Neural cell (in vitro differentiated cells): ENCODE measurements around the gene DZIP3. TPM values are rescaled to one million over a fixed set of nuclear protein-coding genes. Genes with fewer than 3 reads are reported as not detected.

Experiments
- H2AFZ ChIP-seq: fragments of 200-600, 300-800 bp; sonication (generic), shearing (Covaris generic); 2 replicates; pipeline ENCODE4 v1.6.0; 2014; ENCODE audit warnings: low read depth, mild to moderate bottlenecking, antibody characterized with exemption, low read length, moderate library complexity
- H3F3A ChIP-seq: fragments of 200-600 bp; shearing (Covaris generic); 2 replicates; pipeline ENCODE4 v1.6.1; 2016; ENCODE audit warnings: mild to moderate bottlenecking, moderate library complexity, mixed read lengths, antibody characterized with exemption, low read length; ENCODE audit not compliant: insufficient read depth, poor library complexity, severe bottlenecking
- H3K27ac ChIP-seq: fragments of 200-600, 300-800 bp; sonication (generic), shearing (Covaris generic); 2 replicates; pipeline ENCODE4 v1.5.1; 2014; ENCODE audit warnings: mild to moderate bottlenecking, low read length, moderate library complexity
- H3K27me3 ChIP-seq: fragments of 300-800, 200-600 bp; sonication (generic), shearing (Covaris generic); 2 replicates; pipeline ENCODE4 v1.6.0; 2014; ENCODE audit warnings: mild to moderate bottlenecking, low read depth, low read length, moderate library complexity; ENCODE audit not compliant: insufficient read depth
- H3K36me3 ChIP-seq: fragments of 300-800, 200-600 bp; sonication (generic), shearing (Covaris generic); 2 replicates; pipeline ENCODE4 v1.5.1; 2014; ENCODE audit warnings: mild to moderate bottlenecking, antibody characterized with exemption, low read length, moderate library complexity; ENCODE audit not compliant: insufficient read depth
- H3K4me2 ChIP-seq: fragments of 300-800, 200-600 bp; sonication (generic), shearing (Covaris generic); 2 replicates; pipeline ENCODE4 v1.6.0; 2014; ENCODE audit warnings: mild to moderate bottlenecking, low read length
- H3K4me3 ChIP-seq: fragments of 300-800, 200-600 bp; sonication (generic), shearing (Covaris generic); 2 replicates; pipeline ENCODE4 v1.5.1; 2014; ENCODE audit warnings: mild to moderate bottlenecking, low read length, moderate library complexity
- H3K79me2 ChIP-seq: fragments of 200-600 bp; shearing (Covaris generic); replicated peaks from 2 replicates; pipeline ENCODE4 v1.6.0; 2014; ENCODE audit warnings: mild to moderate bottlenecking, low read length, moderate library complexity; ENCODE audit not compliant: insufficient read depth
- H3K9ac ChIP-seq: fragments of 300-800, 200-600 bp; sonication (generic), shearing (Covaris generic); 2 replicates; pipeline ENCODE4 v1.6.1; 2016; ENCODE audit warnings: mild to moderate bottlenecking, low read length, mixed read lengths
- H3K9me2 ChIP-seq: fragments of 200-600 bp; shearing (Covaris generic); 2 replicates; pipeline ENCODE4 v1.6.1; 2016; ENCODE audit warnings: mild to moderate bottlenecking, low read length, mixed read lengths; ENCODE audit not compliant: insufficient read depth
- H3K9me3 ChIP-seq: fragments of 200-600, 300-800 bp; sonication (generic), shearing (Covaris generic); 2 replicates; pipeline ENCODE4 v1.6.1; 2016; ENCODE audit warnings: mild to moderate bottlenecking, mixed run types, low read length, moderate library complexity, mixed read lengths
- H4K20me1 ChIP-seq: fragments of 200-600 bp; shearing (Covaris generic); 2 replicates; pipeline ENCODE4 v1.6.1; 2016; ENCODE audit warnings: mild to moderate bottlenecking, mixed run types; ENCODE audit not compliant: insufficient read depth
- CTCF ChIP-seq: fragments of 450-650 bp; IDR thresholded peaks from 2 replicates; pipeline ENCODE4 v1.5.1; 2014; ENCODE audit warnings: antibody characterized with exemption, mild to moderate bottlenecking, moderate library complexity; ENCODE audit not compliant: poor library complexity, severe bottlenecking
- EP300 ChIP-seq: fragments of 450-650 bp; conservative IDR thresholded peaks from 2 replicates; pipeline ENCODE4 v1.6.1; 2014; ENCODE audit warnings: antibody characterized with exemption, mild to moderate bottlenecking, moderate library complexity; ENCODE audit not compliant: poor library complexity, severe bottlenecking
- EZH2 ChIP-seq: fragments of 200-600, 300-800 bp; shearing (Covaris generic), sonication (generic); IDR thresholded peaks from 2 replicates; pipeline ENCODE4 v1.6.1; 2014; ENCODE audit warnings: antibody characterized with exemption, low read length, borderline replicate concordance, mild to moderate bottlenecking; ENCODE audit not compliant: insufficient read depth, poor library complexity, severe bottlenecking
- MXI1 ChIP-seq: fragments of 450-650 bp; conservative IDR thresholded peaks from 2 replicates; pipeline ENCODE4 v1.6.1; 2014; ENCODE audit warnings: antibody characterized with exemption, mild to moderate bottlenecking; ENCODE audit not compliant: poor library complexity, severe bottlenecking
- POLR2AphosphoS5 ChIP-seq: IDR thresholded peaks from 2 replicates; pipeline ENCODE4 v1.6.1; 2012
- RAD21 ChIP-seq: fragments of 450-650 bp; conservative IDR thresholded peaks from 2 replicates; pipeline ENCODE4 v1.6.1; 2014; ENCODE audit warnings: antibody characterized with exemption, mild to moderate bottlenecking, moderate library complexity
- REST ChIP-seq: IDR thresholded peaks from 2 replicates; pipeline ENCODE4 v1.6.1; 2012; ENCODE audit warnings: borderline replicate concordance
- SMC3 ChIP-seq: fragments of 450-650 bp; conservative IDR thresholded peaks from 2 replicates; pipeline ENCODE4 v1.6.1; 2014; ENCODE audit warnings: antibody characterized with exemption, mild to moderate bottlenecking, moderate library complexity; ENCODE audit not compliant: poor library complexity
- TAF1 ChIP-seq: IDR thresholded peaks from 2 replicates; pipeline ENCODE4 v1.6.1; 2012; ENCODE audit warnings: low read depth
- polyA plus RNA-seq: library from polyadenylated mRNA; depleted of rRNA; stranded (reverse); fragments of >200 nt; gene quantifications from 2 replicates; pipeline ENCODE4 v1.2.3, GENCODE V29; 2014

DZIP3 gene
- polyA plus RNA-seq, 1 donor from 2014 or later = 52.5 TPM

GRCh38 chr3:108736821-108737220 lies 147.3 kb downstream of the DZIP3 start:
- Histone ChIP-seq H2AFZ (no peak overlapping the region), H3F3A (no peaks in the 10 kb centered on the region)
- TF ChIP-seq POLR2AphosphoS5 = no peak
- no peak for TF ChIP-seq SMC3
- TF ChIP-seq EZH2 = no peak
- TF ChIP-seq RAD21 = no peak
- no peak for TF ChIP-seq MXI1
- no peak for TF ChIP-seq TAF1
- TF ChIP-seq EP300 = no peak
- no peak for TF ChIP-seq CTCF
- no peak for TF ChIP-seq REST

GRCh38 chr3:108742929-108743328 lies 153.4 kb downstream of the DZIP3 start:
- no peak overlapping the region for H3K9ac ChIP-seq
- H3K36me3 ChIP-seq = no peaks in the 10 kb centered on the region
- H2AFZ ChIP-seq = no peak overlapping the region
- no peaks in the 10 kb centered on the region for H3K27me3 ChIP-seq
- H4K20me1 ChIP-seq = no peaks in the 10 kb centered on the region
- H3K9me2 ChIP-seq = no peaks in the 10 kb centered on the region
- no peaks in the 10 kb centered on the region for H3K79me2 ChIP-seq
- no peaks in the 10 kb centered on the region for H3K9me3 ChIP-seq
- TF ChIP-seq TAF1 (no peak), CTCF (no peak), POLR2AphosphoS5 (no peak), EP300 (no peak), SMC3 (no peak), EZH2 (no peak), MXI1 (no peak), REST (no peak), RAD21 (no peak)
- no peak overlapping the region for H3K27ac ChIP-seq
- H3K4me2 ChIP-seq = no peak overlapping the region
- H3K4me3 ChIP-seq = no peak overlapping the region
- no peaks in the 10 kb centered on the region for H3F3A ChIP-seq

More at GRCh38 chr3:108736821-108737220, 147.3 kb downstream of the DZIP3 start:
- no peaks in the 10 kb centered on the region for H3K9me2 ChIP-seq
- no peaks in the 10 kb centered on the region for H3K27me3 ChIP-seq
- no peaks in the 10 kb centered on the region for H4K20me1 ChIP-seq
- H3K79me2 ChIP-seq = no peaks in the 10 kb centered on the region
- no peak overlapping the region for H3K27ac ChIP-seq
- no peak overlapping the region for H3K9ac ChIP-seq
- H3K9me3 ChIP-seq = no peaks in the 10 kb centered on the region
- H3K4me3 ChIP-seq = no peak overlapping the region
- H3K4me2 ChIP-seq = no peak overlapping the region
- H3K36me3 ChIP-seq = no peaks in the 10 kb centered on the region
